K562 (cell line): ENCODE measurements around the gene C11orf65. TPM values are rescaled to one million over a fixed set of nuclear protein-coding genes. Genes with fewer than 3 reads are reported as not detected.

ENCODE experiments used
- ASH1L ChIP-seq: fragments of 450-650 bp; IDR thresholded peaks from 2 replicates; pipeline ENCODE4 v1.6.1; 2018; ENCODE audit warnings: borderline replicate concordance, mild to moderate bottlenecking, low read depth; ENCODE audit not compliant: partially characterized antibody
- BCL6 ChIP-seq: fragments of 250-450 bp; sonication (Bioruptor Pico); IDR thresholded peaks from 2 replicates; pipeline ENCODE4 v1.4.0; 2020
- ETV1 ChIP-seq: fragments of 450-650 bp; conservative IDR thresholded peaks from 2 replicates; pipeline ENCODE4 v1.6.1; 2016; ENCODE audit warnings: missing genetic modification characterization, control low read depth, low read depth, missing compliant biosample characterization
- GATA2 ChIP-seq: sonication (generic); formaldehyde crosslinking; IDR thresholded peaks from 2 replicates; pipeline ENCODE4 v1.4.0; 2020; ENCODE audit warnings: mild to moderate bottlenecking, missing genetic modification reagents
- MAFG ChIP-seq: fragments of 450-650 bp; conservative IDR thresholded peaks from 2 replicates; pipeline ENCODE4 v1.6.1; 2016; ENCODE audit warnings: missing genetic modification characterization, missing compliant biosample characterization
- MAZ ChIP-seq, 2 experiments: fragments of 450-650 bp in 1 of 2; sonication (generic) in 1 of 2; formaldehyde crosslinking; IDR thresholded peaks in 1 of 2; conservative IDR thresholded peaks in 1 of 2; 2 replicates each; pipeline versions ENCODE4 v1.4.0 to v1.5.0; 2020; ENCODE audit warnings: mild to moderate bottlenecking in 1 of 2, missing genetic modification reagents in 1 of 2
- MCM3 ChIP-seq: fragments of 450-650 bp; IDR thresholded peaks from 2 replicates; pipeline ENCODE4 v1.6.1; 2016
- MYC ChIP-seq, 2 experiments: fragments of 250-450 bp in 1 of 2; sonication (Bioruptor Pico) in 1 of 2; IDR thresholded peaks; 2 replicates each; pipeline versions ENCODE4 v1.5.1 to v1.6.1; 2012 to 2021; ENCODE audit warnings: low read depth in 2 of 2, borderline replicate concordance in 1 of 2, improper control_type of control experiment in 1 of 2, low read length in 1 of 2, mild to moderate bottlenecking in 1 of 2, moderate library complexity in 1 of 2
- NCOA4 ChIP-seq: fragments of 450-650 bp; IDR thresholded peaks from 2 replicates; pipeline ENCODE4 v1.6.1; 2018; ENCODE audit warnings: mild to moderate bottlenecking; ENCODE audit not compliant: partially characterized antibody
- PCBP1 ChIP-seq: fragments of 200-400 bp; formaldehyde crosslinking; IDR thresholded peaks from 2 replicates; pipeline ENCODE4 v1.6.1; 2018; ENCODE audit warnings: mild to moderate bottlenecking, low read depth, low read length; ENCODE audit not compliant: poor library complexity, severe bottlenecking
- PREB ChIP-seq: sonication (generic); formaldehyde crosslinking; IDR thresholded peaks from 2 replicates; pipeline ENCODE4 v1.8.1; 2023; ENCODE audit warnings: mild to moderate bottlenecking, missing genetic modification reagents
- RAD21 ChIP-seq, 2 experiments: fragments of 250-450 bp in 1 of 2; fragments of 450-650 bp in 1 of 2; sonication (Bioruptor Pico) in 1 of 2; formaldehyde crosslinking in 1 of 2; IDR thresholded peaks in 1 of 2; conservative IDR thresholded peaks in 1 of 2; 2 replicates each; pipeline versions ENCODE4 v1.4.0 to v1.8.0; 2020 to 2022; ENCODE audit warnings: mild to moderate bottlenecking in 2 of 2, moderate library complexity in 1 of 2
- RBBP5 ChIP-seq: fragments of 200-600 bp; sonication (generic); IDR thresholded peaks from 2 replicates; pipeline ENCODE4 v1.6.1; 2012; ENCODE audit warnings: borderline replicate concordance, mild to moderate bottlenecking, low read length, control low read depth, inconsistent platforms; ENCODE audit not compliant: insufficient read depth, poor library complexity, severe bottlenecking
- SIN3B ChIP-seq: fragments of 450-650 bp; IDR thresholded peaks from 2 replicates; pipeline ENCODE4 v1.6.1; 2017; ENCODE audit warnings: low read depth, mild to moderate bottlenecking, moderate library complexity
- SIRT6 ChIP-seq: IDR thresholded peaks from one replicate; pipeline ENCODE4 v1.6.1; 2012; ENCODE audit warnings: low read depth, mild to moderate bottlenecking, control low read depth, inconsistent platforms, low read length, moderate library complexity
- SUPT5H ChIP-seq: fragments of 450-650 bp; IDR thresholded peaks from 2 replicates; pipeline ENCODE4 v1.6.1; 2016
- TSC22D4 ChIP-seq: fragments of 450-650 bp; IDR thresholded peaks from 2 replicates; pipeline ENCODE4 v1.6.1; 2016; ENCODE audit warnings: missing genetic modification characterization, missing biosample characterization, control low read depth
- XRCC4 ChIP-seq: IDR thresholded peaks from one replicate; pipeline ENCODE4 v1.6.1; 2011; ENCODE audit not compliant: insufficient read depth, insufficient read length; ENCODE audit errors: extremely low read depth
- ZBED1 ChIP-seq: IDR thresholded peaks from 2 replicates; pipeline ENCODE4 v1.6.1; 2014
- ZZZ3 ChIP-seq: fragments of 450-650 bp; IDR thresholded peaks from 2 replicates; pipeline ENCODE4 v1.6.1; 2016; ENCODE audit warnings: antibody characterized with exemption, mild to moderate bottlenecking, moderate library complexity
- polyA plus RNA-seq, 8 experiments: library from polyadenylated mRNA; depleted of rRNA in 4 of 8; stranded (reverse) in 5 of 8; unstranded in 3 of 8; fragments of >200 nt; fragmentation: Nextera tagmentation in 2 of 8; fragmentation: Illumina TruSeq in 1 of 8; extraction: Ambion mirVana in 2 of 8; extraction: Trizol in 1 of 8; gene quantifications; 2 replicates each; pipeline versions ENCODE4 v1.2.1 to v1.2.3, GENCODE V29; 2011 to 2014; ENCODE audit warnings: inconsistent platforms in 1 of 8, missing spikeins in 1 of 8
- total RNA-seq, 7 experiments: library from RNA; depleted of rRNA in 6 of 7; stranded (reverse); fragments of >200 nt in 6 of 7; fragmentation: Illumina TruSeq in 2 of 7; extraction: Trizol in 2 of 7; gene quantifications; 2 replicates each; pipeline versions ENCODE4 v1.2.1 to v1.2.3, GENCODE V29; 2011 to 2021; ENCODE audit warnings: low replicate concordance in 1 of 7
- TF ChIP-seq, protein P1 (sequence below): sonication (generic); formaldehyde crosslinking; IDR thresholded peaks from 2 replicates; pipeline ENCODE4 v1.8.1; 2022; ENCODE audit warnings: missing genetic modification reagents
- TF ChIP-seq, protein P2 (sequence below): fragments of 250-450 bp; sonication (Bioruptor Pico); IDR thresholded peaks from 2 replicates; pipeline ENCODE4 v1.8.0; 2021; ENCODE audit warnings: moderate library complexity, mild to moderate bottlenecking, inconsistent platforms
- TF ChIP-seq, protein P3 (sequence below): fragments of 450-650 bp; IDR thresholded peaks from 2 replicates; pipeline ENCODE4 v1.6.1; 2016; ENCODE audit warnings: low read depth, mild to moderate bottlenecking, moderate library complexity

The C11orf65 gene
- total and polyA plus RNA-seq, 9 of the 15 experiments (the other 6 are each of a cell fraction or from before 2014, with no cell fraction given) = 1.0 to 2.1 (median 1.2) TPM

- TF ChIP-seq, protein P1, sequence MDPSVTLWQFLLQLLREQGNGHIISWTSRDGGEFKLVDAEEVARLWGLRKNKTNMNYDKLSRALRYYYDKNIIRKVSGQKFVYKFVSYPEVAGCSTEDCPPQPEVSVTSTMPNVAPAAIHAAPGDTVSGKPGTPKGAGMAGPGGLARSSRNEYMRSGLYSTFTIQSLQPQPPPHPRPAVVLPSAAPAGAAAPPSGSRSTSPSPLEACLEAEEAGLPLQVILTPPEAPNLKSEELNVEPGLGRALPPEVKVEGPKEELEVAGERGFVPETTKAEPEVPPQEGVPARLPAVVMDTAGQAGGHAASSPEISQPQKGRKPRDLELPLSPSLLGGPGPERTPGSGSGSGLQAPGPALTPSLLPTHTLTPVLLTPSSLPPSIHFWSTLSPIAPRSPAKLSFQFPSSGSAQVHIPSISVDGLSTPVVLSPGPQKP (CRISPR knock-in tag) = no peak
- no peak for TF ChIP-seq ZZZ3
- TF ChIP-seq RBBP5 = peak; percentile 73
- no peak for TF ChIP-seq XRCC4
- TF ChIP-seq PREB = no peak
- TF ChIP-seq NCOA4 = no peak
- TF ChIP-seq, protein P2, sequence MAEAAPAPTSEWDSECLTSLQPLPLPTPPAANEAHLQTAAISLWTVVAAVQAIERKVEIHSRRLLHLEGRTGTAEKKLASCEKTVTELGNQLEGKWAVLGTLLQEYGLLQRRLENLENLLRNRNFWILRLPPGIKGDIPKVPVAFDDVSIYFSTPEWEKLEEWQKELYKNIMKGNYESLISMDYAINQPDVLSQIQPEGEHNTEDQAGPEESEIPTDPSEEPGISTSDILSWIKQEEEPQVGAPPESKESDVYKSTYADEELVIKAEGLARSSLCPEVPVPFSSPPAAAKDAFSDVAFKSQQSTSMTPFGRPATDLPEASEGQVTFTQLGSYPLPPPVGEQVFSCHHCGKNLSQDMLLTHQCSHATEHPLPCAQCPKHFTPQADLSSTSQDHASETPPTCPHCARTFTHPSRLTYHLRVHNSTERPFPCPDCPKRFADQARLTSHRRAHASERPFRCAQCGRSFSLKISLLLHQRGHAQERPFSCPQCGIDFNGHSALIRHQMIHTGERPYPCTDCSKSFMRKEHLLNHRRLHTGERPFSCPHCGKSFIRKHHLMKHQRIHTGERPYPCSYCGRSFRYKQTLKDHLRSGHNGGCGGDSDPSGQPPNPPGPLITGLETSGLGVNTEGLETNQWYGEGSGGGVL (CRISPR knock-in tag) = no peak
- TF ChIP-seq BCL6 (CRISPR knock-in tag) = no peak
- TF ChIP-seq SIN3B = peak; percentile 81
- TF ChIP-seq ASH1L = peak; percentile 39
- no peak for TF ChIP-seq TSC22D4 (tag)
- TF ChIP-seq ZBED1 = no peak
- no peak for TF ChIP-seq SIRT6
- TF ChIP-seq MAFG = no peak
- peak in 1 of 2 experiments; percentile 66; a peak in 2 of 4 replicates for TF ChIP-seq MAZ (CRISPR knock-in tag; conservative IDR thresholded peaks at IDR 0.05 in 1 of 2, IDR thresholded peaks at IDR 0.05 in 1 of 2)
- TF ChIP-seq PCBP1 = no peak
- TF ChIP-seq, protein P3, sequence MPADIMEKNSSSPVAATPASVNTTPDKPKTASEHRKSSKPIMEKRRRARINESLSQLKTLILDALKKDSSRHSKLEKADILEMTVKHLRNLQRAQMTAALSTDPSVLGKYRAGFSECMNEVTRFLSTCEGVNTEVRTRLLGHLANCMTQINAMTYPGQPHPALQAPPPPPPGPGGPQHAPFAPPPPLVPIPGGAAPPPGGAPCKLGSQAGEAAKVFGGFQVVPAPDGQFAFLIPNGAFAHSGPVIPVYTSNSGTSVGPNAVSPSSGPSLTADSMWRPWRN = no peak
- peak in 1 of 2 experiments; percentile 15; a peak in 1 of 4 replicates for TF ChIP-seq RAD21 (CRISPR knock-in tag; conservative IDR thresholded peaks at IDR 0.05 in 1 of 2, IDR thresholded peaks at IDR 0.05 in 1 of 2)
- TF ChIP-seq ETV1 (tag) = peak; percentile 97
- TF ChIP-seq MCM3 = no peak
- peak; percentile 99 for TF ChIP-seq SUPT5H
- peak; percentile 61 for TF ChIP-seq MYC (IDR thresholded peaks at IDR 0.05; ENCODE audit: low read depth, low read length)
- no peak for TF ChIP-seq MYC (CRISPR knock-in tag; IDR thresholded peaks at IDR 0.05; ENCODE audit: borderline replicate concordance, low read depth)
- no peak for TF ChIP-seq GATA2
Measured at GRCh38 chr11:108467091-108467823, at the start of gene C11orf65 (continued).
